COLO668 (cell line): Measurements from ENCODE around the gene CBFA2T3.

ENCODE experiments used
- DNase-seq: peaks from one replicate; lab custom pipeline; 2025; ENCODE audit not compliant: unreplicated experiment; lab: John Stamatoyannopoulos, UW

The CBFA2T3 gene

DNA sequence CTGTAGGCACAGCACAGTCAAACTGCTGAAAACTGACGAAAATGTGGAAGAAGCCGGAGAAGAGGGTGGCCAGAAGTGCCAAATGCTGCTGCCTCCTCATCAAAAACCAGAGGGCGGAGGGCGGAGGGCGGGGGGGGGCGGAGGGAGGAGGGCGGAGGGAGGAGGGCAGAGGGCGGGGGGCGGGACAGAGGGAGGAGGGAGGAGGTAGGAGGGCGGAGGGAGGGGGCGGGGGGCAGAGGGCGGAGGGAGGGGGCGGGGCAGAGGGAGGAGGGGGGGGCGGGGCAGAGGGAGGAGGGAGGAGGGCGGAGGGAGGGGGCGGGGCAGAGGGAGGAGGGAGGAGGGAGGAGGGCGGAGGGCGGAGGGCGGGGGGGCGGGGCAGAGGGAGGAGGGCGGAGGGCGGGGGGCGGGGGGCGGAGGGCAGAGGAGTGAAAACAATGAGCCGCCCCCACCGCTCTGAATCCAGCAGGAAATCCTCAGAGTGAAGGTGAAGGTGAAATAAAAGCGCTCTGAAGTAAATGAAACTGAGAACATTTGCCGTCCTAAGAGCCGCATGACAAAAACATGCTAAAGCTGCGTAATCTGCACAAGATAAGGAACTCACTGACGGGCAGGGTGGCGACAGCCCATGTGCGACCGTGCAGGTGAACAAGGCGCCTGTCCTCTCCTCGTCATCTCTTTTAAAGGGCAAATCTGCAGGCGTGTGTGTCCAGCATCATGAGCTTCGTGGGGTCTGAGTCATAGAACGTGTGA is 22.6 kb upstream of the CBFA2T3 start:
- DNase-seq: no peak

DNA sequence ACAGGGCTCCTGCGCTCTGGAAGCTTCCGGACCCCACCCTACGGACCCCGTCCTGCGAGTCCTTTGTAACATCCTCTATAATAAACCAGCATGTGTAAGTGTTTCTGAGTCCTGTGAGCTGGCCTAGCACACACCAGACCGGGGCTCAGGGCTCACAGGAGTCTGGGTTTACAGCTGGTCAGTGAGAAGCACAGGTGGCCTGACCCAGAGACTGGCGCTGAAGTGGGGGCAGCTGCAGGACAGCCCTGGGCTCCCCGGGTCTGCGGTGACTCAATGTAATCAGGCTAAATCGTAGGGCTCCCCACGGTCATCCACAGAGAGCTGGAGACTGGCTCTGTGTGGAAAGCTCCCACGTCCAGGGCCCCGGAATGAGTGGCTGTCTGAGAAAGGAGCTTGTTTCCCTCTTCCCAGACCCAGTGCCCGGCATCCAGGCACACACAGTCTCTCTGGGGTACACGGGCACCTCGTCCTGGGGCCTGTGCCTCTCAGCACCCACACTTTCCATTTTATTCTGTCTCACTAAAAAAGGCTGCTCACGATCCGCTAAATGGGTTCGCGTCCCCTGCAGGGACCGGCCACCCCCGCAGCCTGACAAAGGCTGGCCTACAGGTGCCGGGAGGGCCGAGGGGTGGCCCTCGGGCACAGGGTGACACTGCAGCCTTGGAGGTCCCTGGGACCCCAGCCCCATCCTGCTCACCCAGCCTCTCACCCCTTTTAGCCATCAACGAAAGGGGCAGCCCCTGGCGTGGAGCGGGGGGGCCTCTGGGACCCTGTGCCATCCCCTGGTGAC is 18.9 kb upstream of the CBFA2T3 start:
- DNase-seq: no peak

DNA sequence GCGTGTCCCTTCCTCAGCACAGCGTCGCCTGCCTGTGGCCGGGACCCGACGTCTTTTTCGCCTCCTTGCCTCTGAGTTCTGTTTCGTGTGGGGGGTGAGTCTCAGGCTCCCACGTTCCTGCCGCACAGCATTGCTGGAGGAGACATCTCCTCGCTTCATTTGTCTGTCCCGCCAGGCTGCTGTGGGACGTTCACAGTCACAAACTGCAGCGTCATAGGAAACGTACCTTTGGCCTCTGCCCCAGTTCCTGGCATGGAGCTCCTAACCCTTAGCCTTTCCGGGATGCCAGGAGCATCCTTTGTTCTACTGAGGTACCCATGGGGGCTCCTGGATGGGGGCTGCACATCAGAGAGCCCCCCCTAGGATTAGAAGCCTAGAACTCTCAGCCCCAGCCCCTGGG is 18.2 kb upstream of the CBFA2T3 start:
- DNase-seq: no peak

DNA sequence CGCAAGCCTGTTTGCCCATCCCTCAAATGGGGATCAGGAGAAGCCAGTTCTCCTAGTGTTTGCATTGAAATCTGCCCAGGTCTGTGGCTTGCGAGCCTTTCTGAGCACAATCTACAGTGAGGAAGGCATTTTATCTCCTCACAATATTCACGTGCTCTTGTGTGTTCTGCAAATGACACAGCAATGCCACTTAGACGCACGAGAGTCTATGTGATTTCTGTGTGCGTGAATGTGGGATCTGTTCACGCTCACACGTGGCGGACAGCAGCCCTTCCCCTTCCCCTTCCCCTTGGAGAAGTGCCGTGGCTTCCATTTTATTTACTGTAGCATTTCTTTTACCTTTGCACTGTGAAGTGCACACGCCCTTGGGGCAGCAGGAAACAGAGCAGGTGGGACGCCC is 17.7 kb upstream of the CBFA2T3 start:
- DNase-seq: no peak

DNA sequence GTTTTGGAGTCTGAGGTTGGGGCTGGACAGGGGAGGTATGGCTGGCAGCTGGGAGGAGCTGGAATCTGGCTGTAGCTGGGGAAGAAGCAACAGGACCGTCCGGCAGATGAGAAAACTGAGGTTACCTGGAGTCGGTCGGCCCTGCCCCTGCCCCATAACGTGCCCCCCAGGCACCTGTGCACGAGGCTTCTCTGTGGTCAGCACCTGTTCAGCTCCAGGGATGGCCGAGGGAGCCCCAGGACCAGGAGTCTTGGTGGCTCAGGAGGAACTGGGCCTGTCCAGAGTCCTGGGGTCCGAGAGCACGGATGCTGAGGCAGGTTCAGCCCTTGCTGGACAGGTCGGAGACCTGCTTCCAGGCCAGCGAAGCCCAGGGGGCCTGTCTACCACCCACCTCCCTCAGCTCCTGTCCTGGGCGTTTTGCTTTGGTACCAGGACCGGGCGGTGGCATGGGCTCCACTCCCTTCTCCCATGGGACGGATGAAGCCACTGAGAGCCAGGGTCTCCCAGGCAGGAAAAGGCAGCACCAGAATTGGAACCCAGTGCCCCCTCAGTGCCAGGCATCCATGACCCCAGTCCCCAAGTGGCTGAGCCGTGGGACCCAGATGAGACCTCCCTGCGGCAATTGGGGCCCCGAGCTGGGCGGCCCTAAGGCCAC is 17.1 kb upstream of the CBFA2T3 start:
- no peak for DNase-seq

DNA sequence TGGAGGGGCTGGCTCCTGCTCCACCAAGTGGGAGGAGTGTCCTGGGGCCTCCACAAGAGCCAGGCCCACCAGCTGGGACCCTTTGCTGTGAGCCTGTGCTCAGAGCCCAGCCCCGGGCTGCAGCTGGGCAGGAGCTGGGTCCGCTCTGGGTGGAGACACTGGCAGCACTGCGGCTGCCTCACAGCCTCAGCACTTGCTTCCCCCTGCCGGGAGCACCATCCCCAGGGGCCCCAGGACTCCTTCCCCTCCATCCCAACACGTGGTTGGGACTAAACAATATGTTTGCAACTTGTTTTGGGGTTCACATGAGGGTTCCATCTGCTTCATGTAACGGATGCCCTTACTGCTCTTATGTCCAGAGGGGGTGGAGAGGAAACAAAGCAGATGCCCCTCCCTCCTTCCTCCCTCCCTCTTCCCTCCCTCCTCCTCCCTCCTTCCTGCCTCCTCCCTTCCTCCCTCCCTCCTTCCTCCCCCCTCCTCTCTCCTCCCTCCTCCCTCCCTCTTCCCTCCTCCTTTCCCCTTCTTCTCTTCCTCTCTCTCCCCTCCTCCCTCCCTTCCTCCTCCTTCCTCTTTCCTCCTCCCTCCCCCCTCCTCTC is 16.3 kb upstream of the CBFA2T3 start:
- no peak for DNase-seq

DNA sequence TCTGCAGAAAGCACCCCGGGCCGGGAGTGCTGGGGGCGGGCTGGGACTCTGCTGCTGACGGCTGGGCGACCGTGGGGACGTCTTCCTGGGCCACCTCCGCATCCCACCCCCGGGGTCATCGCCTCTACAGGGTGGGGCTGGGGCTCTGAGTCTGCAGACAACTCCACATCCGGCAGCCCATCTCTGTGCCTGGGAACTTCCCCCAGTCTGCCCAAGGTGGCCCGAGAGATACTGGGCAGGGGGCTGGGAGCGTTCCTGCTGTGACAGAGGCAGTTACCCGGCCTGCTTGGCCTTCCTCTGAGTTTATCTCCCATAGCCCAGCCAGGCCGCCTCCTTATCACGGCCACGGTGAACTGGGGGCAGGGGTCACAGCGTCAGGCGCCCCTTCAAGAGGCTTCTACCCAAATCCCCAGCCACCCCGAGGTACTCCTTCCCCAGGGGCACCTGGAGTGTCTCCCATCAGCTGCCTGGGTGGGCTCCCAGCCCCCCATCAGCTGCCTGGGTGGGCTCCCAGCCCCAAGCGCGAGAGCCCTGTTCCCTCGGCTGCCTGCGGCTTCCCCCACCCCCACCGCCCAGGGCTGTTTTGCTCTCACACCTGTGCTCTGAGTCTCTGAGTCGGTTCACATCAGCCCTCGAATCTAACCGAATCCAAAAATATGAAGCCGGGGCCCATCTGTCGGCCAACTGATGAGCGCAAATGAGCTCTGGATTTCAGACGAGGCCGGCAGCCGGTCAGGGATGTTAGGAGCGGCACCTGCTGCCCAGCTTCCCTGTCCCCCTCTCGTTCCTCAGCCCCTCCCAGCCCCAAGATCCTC is 15.6 kb upstream of the CBFA2T3 start:
- no peak for DNase-seq

DNA sequence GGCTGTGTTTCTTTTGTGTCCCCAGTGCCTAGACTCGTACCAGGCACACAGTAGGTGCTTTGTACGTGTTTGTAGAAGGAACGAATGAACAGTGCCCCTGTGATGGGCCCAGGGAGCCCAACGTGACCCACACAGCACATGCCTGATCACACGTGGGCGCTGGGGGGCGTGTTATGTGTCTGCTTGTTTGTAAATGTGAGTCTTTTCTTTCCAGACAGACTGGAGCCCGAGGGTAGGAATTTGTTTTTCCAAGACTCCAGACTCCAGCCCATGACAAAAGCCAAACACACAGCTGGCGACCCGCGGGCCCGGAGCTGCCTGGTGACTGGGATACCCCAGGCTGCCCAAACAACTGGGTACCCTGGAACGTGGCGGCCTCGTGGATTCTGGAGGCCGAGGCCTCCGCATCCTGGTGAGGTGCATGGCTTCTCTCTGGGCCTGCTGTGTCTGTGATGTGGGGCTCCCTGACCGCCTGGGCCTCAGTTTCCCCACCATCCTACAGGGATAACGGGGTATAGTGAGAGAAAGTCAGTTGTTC is 14.9 kb upstream of the CBFA2T3 start:
- peak; percentile 15 for DNase-seq

DNA sequence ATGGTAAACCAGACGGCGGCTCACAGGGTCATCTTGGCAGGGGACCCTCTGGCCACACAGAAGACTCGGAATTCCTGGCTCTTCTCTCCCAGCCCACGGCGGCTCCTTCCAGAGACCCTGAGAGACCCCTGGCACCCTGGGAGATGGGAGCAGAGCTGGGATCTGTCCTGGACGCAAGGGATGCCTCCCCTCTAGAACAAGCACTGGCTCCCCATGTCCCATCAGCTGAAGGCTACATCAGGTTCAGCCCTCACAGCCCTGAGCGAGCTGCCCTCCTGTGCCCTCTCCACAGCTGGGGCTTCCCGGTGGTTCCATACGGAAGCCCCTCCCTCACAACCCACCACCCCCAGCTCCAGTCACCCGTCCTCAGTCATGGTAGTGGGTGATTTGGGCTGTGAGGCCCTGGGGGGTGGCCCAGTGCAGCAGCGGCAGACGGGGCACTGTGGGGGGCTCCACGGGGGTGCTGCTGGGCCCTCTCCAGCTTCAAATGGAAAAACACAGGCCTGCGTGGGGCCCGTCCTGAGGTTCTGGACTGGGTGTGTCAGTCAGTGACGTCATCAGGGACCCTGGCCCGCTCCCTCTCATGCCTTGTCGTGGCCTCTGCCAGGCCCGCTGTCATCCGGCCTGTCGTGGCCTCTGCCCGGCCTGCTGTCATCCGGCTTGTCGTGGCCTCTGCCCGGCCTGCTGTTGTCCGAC is 13.0 kb upstream of the CBFA2T3 start:
- no peak for DNase-seq

DNA sequence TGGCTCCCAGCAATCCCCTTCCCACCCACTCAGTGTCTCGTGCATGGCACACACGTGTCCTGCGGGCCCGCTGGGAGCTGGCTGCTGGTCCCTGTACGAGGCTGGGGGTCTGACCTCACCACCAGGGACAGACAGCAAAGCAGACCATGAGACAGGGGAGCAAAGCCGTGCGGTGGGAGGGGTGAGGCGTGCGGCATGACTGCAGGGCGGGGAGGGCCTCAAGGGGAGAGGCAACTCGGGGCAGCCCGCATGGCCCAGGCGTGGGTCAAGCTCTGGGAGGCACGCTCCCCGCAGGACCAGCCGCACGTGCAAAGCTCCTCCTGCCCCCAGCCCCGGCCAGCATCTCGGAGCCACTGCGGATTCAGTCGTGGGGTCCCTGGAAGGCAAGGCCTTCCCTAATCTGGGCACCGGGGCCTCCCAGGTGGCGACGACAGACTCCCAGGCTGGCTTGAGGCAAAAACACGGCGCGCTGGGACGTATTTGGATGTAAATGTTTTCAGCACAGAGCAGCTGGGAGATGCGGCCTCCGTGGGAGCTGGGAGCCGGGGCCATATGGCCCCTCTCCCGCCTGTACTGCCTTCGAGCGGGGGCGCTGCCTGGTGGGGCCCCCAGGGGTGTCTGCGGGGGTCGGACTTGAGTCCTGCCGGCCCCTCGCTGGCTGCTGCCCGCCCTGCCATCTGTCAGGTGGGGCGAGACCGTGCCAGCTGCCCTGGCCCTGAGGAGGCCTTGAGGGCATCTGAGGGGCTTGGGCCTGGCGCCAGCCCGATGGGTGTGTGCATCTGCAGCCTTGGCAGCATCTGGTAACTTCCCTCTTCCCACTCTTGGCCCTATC is 12.2 kb upstream of the CBFA2T3 start:
- no peak for DNase-seq

DNA sequence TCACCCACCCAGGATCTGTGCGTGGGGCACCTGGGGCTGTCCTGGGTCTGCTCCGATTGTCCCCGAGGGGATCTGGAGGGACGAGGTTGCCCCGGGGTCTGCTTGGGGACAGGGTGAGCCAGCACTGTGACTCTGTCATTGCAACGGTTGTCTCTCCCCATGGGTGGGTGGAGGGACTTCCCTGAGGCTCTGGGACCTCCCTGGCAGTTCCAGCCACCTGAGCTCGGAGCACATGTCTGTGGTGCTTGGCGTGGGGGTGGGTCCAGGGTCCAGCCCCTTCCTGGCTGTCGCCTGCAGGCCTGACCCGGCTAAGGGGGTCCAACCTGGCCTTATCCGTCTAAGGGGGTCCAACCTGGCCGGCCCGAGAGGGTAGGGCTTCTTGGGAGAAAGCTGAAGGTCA is 8.5 kb upstream of the CBFA2T3 start:
- DNase-seq: no peak

DNA sequence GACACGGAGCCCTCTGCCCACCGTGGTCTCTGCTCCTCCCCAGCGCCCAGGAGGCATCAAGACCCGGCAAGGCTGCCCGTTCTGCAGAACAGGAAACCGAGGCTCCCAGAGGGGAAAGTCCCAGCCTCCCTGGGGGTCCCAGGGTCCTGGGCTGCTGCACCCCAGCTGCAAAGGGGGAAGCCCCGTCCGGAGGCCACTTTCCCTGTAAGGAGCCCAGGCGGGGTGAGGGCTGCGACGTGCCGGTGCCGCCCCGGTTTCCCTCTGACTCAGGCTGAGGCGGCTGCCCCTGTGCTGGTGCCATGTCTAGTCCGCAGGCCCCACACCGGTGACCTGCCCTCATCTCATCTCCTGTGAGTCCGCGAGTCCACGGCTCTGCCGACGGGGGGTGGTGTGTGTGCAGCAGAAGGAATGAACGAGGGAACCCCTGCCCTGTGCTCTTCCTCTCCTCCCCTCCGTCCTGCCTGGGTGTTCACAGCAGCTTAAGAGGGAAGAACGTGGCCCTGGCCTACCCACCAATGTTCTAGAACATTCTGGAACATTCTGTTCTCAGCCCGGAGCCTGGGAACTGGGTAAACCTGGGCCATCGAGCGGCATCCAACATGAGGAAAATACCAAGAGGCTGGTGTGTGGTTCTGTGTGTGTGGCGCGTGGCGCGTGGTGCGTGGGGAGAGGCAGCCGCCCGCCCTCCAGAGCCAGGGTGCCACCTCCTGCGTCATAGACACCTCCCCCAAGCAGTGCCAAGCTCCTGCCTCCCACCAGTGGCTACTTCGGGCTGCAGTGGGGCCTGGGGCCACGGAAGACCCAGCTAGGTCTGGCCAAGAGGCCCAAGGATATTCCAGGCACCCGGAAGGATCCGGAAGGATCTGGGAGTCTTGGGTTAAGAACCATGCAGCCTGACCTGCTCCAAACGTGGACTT is 7.0 kb upstream of the CBFA2T3 start:
- no peak for DNase-seq

DNA sequence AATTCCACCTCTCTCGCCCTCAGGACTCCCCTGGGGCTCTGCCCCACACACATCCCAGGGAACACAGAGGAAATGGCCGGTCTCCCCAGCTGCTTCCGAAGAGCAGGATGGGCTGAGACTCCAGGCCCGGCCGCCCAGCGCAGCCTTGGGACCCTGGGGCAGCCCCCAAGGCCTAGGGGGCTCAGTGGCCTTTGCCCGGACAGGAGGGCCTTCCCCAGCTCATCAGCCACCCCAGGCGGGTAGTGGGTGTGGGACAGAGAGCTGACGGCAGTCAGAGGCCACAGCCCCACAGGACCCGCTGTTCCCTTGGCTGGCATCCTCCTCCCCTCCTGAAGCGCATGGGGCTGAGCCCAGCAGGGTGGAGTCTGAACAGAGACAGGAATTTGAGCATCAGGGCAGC is 6.2 kb upstream of the CBFA2T3 start:
- no peak for DNase-seq

DNA sequence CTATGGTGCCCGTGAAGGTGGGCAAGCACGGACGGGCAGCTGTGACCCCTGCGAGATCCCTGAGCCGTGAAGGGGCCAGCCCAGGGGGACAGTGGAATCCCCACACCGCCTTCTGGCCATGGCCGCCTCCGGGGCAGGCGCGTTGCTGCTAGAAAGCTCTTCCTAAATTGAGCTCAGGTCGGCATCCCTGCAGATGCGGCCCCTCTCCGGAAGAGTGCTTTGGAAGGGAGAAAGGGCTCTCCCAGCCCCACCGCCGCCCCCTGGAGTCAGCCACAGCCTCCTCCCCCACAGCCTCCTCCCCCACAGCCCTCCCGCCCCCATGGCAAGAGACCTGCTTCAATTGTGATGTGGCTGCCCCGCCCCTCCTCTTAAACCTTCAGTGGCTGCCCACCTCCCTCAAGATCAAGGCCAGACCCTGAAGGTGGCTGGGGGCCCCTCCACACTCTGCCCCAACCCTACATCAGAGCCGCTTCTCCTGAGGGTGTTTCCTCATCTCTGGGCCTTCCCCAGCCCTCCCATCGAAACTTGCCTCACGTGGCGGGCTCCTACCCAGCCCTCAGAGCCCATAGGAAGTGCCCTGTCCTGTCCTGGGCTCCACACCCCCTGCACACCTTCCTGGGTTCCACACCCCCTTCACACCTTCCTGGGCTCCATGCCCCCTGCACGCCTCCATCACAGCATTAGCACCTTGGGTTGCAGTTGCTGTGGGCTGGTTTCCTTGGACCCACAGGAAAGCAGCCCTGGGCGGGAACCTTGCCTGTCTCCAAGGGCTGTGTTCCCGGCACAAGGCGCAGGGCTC is 5.5 kb upstream of the CBFA2T3 start:
- no peak for DNase-seq

DNA sequence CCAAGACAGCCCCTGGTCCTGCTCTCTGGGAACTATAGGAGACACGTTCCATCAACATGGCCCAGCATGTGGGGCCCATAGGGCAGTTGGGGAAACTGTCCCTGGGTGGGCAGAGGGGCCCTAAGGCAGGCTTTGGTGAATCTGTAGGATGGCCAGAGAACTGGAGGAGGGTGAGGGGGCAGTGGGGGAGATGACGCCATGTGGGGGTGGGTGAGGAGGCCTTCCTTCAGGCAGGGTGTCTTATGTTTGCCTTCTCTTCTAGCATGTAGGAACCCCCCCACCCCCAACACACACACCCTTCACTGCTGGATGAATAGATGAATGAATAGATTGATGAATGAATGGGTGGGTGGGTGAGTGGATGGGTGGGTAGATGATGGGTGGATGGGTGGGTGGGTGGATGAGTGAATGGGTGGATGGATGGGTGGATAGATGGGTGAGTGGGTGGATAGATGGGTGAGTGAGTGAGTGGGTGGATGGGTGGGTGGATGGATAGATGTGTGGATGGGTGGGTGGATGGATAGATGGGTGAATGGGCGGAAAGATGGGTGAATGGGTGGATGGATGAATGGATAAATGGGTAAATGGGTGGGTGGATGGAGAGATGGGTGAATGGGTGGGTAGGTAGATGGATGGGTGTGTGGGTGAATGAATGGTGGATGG is 2.5 kb upstream of the CBFA2T3 start:
- no peak for DNase-seq

DNA sequence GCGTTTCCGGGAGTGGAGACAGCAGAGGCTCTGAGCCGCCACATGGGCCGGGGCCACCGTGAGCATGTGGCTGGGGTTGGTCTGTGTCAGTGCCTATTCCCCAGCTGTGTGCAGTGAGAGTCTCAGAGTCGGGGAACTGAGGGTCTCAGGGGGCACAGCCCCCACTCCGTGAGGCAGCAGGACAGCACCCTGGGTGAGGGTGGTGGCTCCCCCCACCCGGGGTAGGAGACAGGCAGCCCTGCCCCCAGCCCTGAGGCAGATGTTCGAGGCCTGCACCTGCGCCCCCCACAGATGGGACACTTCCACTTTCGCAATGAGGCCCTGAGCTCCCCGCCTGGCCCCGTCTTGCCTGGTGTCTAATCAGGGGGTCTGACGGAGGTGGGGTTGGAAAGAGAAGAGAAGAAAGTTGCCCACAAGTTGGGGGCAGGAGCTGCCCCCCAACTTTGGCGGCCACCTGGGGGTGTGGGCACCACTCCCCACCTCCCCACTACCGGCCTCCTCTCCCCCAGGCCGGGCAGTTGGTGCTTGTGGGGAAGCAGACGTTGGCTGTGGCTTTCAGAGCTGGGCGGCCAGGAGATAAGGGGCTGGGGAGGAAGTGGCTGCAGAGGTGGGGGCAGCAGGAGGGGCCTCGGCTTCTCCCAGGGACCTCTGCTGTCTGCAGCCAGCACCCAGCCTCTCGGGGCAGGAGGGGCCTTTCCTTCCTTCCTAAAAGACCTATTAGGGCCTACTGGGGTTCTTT is 1.8 kb upstream of the CBFA2T3 start:
- no peak for DNase-seq
